GM12874 (cell line): ENCODE measurements around the gene C4orf36.

Experiments used
- TF ChIP-seq, protein P1 (sequence below): IDR thresholded peaks from 2 replicates; pipeline ENCODE4 v1.5.1; 2011; ENCODE audit warnings: low read depth, mild to moderate bottlenecking, control low read depth, low read length, moderate library complexity; ENCODE audit not compliant: insufficient read depth

C4orf36 gene

GRCh38 chr4:86934771-86935565, 42.7 kb upstream of the C4orf36 start, which contains the start of gene AFF1:
AFF1 (plus strand) TSS chr4:86935011; CDS start chr4:86948534, 13,523 bp downstream.
- TF ChIP-seq, protein P1, sequence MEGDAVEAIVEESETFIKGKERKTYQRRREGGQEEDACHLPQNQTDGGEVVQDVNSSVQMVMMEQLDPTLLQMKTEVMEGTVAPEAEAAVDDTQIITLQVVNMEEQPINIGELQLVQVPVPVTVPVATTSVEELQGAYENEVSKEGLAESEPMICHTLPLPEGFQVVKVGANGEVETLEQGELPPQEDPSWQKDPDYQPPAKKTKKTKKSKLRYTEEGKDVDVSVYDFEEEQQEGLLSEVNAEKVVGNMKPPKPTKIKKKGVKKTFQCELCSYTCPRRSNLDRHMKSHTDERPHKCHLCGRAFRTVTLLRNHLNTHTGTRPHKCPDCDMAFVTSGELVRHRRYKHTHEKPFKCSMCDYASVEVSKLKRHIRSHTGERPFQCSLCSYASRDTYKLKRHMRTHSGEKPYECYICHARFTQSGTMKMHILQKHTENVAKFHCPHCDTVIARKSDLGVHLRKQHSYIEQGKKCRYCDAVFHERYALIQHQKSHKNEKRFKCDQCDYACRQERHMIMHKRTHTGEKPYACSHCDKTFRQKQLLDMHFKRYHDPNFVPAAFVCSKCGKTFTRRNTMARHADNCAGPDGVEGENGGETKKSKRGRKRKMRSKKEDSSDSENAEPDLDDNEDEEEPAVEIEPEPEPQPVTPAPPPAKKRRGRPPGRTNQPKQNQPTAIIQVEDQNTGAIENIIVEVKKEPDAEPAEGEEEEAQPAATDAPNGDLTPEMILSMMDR, result peak; percentile 29; the same call in 1 of the 2 replicates

- TF ChIP-seq, protein P1, result no peak
Observed at GRCh38 chr4:86934147-86934770, 42.0 kb upstream of the C4orf36 start.

- TF ChIP-seq, protein P1, result no peak
Observed at GRCh38 chr4:86928400-86929255, 36.4 kb upstream of the C4orf36 start.

- TF ChIP-seq, protein P1, result no peak
Observed at GRCh38 chr4:86927843-86928395, 35.7 kb upstream of the C4orf36 start.

- TF ChIP-seq, protein P1, result no peak
Observed at GRCh38 chr4:86926435-86927086, 34.3 kb upstream of the C4orf36 start.

- TF ChIP-seq, protein P1, result no peak
Observed at GRCh38 chr4:86924811-86925210, 32.6 kb upstream of the C4orf36 start.
